ENCODE results near the gene CCL3.
"Not testable (repeated sequence)": the region's sequence is repeated elsewhere in the genome, so short reads cannot be mapped to it uniquely, and the experiment has no call there.

The CCL3 gene

DNA sequence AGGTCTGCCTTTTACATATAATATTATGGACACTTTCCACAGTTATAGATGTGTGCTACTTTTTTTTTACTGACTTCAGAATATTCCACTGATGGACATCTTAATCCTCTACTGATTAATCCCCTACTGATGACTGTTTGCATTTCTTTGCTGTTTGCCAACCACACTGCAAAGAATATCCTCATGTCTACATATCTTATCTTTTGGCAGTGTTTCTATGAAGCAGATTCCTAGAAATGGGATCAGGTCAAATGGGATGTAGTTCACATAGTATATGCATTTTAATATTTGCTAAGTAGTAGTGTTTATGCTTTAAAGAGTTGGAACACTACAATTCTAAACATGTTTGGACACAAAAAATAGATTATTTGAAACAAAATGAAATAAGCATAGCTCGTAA is 3.2 kb downstream of the CCL3 start:
- H3K4me3 ChIP-seq (ENCODE audit: low read depth, low read length), result no peak overlapping the region
- TF ChIP-seq, protein P1, sequence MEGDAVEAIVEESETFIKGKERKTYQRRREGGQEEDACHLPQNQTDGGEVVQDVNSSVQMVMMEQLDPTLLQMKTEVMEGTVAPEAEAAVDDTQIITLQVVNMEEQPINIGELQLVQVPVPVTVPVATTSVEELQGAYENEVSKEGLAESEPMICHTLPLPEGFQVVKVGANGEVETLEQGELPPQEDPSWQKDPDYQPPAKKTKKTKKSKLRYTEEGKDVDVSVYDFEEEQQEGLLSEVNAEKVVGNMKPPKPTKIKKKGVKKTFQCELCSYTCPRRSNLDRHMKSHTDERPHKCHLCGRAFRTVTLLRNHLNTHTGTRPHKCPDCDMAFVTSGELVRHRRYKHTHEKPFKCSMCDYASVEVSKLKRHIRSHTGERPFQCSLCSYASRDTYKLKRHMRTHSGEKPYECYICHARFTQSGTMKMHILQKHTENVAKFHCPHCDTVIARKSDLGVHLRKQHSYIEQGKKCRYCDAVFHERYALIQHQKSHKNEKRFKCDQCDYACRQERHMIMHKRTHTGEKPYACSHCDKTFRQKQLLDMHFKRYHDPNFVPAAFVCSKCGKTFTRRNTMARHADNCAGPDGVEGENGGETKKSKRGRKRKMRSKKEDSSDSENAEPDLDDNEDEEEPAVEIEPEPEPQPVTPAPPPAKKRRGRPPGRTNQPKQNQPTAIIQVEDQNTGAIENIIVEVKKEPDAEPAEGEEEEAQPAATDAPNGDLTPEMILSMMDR (IDR thresholded peaks at IDR 0.05; ENCODE audit: low read depth, low read length), result no peak

- TF ChIP-seq, protein P1 (IDR thresholded peaks at IDR 0.05; ENCODE audit: low read depth, low read length), result no peak
- H3K4me3 ChIP-seq (ENCODE audit: low read depth, low read length), result no peak overlapping the region
These were observed 4.2 kb downstream of the CCL3 start for GRCh38 chr17:36085765-36086164.

DNA sequence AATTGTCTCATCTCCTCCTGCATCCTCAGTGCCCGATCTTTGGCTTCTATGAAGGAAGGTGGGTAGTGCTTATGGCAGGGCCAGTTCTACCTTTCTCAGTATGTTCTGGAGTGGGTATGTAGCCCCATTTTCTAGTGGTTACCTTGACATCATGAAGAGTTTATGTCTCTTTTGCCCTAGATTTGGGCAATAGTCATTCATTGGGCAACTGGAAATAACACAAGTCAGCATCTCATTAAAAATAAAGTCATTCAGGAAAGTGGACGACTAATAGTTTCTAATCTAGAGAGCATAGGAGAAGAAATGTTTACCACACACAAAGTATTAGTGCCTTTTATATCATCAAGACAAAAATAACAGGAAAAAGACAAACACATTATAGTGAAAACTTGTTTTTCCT is 6.3 kb downstream of the CCL3 start:
- not testable (repeated sequence) for H3K4me3 ChIP-seq (ENCODE audit: low read depth, low read length)

DNA sequence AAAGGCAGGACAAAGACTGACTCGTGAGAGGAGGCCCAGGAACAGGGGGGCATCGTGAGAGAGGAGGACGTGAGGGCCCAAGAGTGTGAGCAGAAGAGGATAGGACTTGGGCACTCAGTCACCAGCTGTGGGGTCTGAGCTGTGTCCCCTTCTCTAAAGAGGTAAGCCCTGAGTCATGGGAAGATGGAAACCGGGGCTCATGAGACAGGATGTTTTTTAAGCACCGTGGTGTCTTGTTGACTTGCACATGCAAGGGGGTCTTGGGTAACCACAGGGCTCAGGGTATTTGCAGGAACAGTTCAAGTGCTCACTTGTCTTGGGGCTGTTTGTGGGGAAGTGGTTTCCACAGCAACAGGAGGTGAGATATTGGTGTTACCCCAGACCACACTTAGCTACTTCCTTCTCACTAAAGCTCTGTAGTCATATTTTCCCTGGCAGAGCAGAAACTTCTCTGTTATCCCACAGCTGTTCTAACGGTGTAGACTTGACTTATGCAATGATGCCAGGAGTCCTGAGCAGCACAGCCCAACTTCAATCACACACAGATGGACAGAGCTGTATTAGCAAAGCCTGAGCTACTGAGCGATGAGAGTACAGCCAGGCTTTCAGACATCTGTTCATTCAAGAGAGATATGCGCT is 7.3 kb downstream of the CCL3 start:
- H3K4me3 ChIP-seq (ENCODE audit: low read depth, low read length), result not testable (repeated sequence)

- not testable (repeated sequence) for H3K4me3 ChIP-seq (ENCODE audit: low read depth, low read length)
These were observed 8.1 kb downstream of the CCL3 start for GRCh38 chr17:36081681-36082471.

GRCh38 chr17:36074365-36074764 is 15.6 kb downstream of the CCL3 start:
- H3K4me3 ChIP-seq (ENCODE audit: low read depth, low read length), result no peak overlapping the region
- TF ChIP-seq, protein P1 (IDR thresholded peaks at IDR 0.05; ENCODE audit: low read depth, low read length), result no peak

DNA sequence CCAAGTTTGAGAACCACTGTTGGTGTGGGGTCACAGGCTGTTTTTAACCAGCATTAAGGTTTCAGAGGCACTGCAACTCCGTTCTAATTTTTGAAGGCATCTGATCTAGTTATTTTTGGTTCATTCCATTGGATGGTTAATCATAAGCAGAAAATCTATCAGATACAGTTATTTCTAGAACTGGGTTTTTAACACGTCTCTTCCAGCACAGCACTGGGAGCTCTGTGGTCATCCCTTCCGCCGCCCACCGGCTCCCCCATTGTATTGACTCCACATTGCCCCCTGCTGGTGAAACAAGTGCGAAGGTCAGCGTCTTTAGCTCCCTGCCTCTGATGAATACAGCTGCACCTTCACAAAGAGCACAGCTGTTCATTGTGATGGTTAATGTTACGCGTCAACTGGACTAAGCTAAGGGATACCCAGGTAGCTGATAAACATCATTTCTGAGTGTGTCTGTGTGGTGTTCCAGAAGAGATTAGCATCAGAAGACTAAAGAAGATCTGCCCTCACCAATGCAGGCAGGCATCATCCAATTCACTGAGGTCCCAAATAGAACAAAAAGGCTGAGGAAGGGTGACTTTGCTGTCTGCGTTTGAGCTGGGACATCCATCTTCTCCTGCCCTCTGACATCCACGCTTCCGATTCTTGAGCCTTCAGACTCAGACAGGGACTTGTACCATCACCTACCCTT is 17.4 kb downstream of the CCL3 start:
- TF ChIP-seq, protein P1 (IDR thresholded peaks at IDR 0.05; ENCODE audit: low read depth, low read length), result peak; percentile 62
- no peak overlapping the region for H3K4me3 ChIP-seq (ENCODE audit: low read depth, low read length)

- TF ChIP-seq, protein P1 (IDR thresholded peaks at IDR 0.05; ENCODE audit: low read depth, low read length), result no peak
These were observed 18.2 kb downstream of the CCL3 start for GRCh38 chr17:36071751-36072150.

More at GRCh38 chr17:36071751-36072150, 18.2 kb downstream of the CCL3 start:
- H3K4me3 ChIP-seq (ENCODE audit: low read depth, low read length), result no peak overlapping the region
